Astrocyte (in vitro differentiated cells and primary cell): ENCODE measurements around the gene SMAP1. TPM values are rescaled to one million over a fixed set of nuclear protein-coding genes. Genes with fewer than 3 reads are reported as not detected.

Source experiments
- DNase-seq: peaks from one replicate; pipeline ENCODE4 v3.0.0-alpha.2; 2010; ENCODE audit warnings: low read depth
- FAIRE-seq: peaks from 2 replicates; lab custom pipeline; 2011; peaks lifted over from hg19 to GRCh38; lab: Jason Lieb, UNC
- H2AFZ ChIP-seq: 2 replicates; pipeline ENCODE4 v1.6.0; 2012; ENCODE audit warnings: low read depth, low read length, inconsistent platforms
- H3K27ac ChIP-seq: 2 replicates; pipeline ENCODE4 v1.5.1; 2011; ENCODE audit warnings: low read depth, low read length, inconsistent platforms
- H3K27me3 ChIP-seq: 2 replicates; pipeline ENCODE4 v1.6.0; 2011; ENCODE audit warnings: low read length, inconsistent platforms; ENCODE audit not compliant: insufficient read depth
- H3K36me3 ChIP-seq: 2 replicates; pipeline ENCODE4 v1.5.1; 2011; ENCODE audit warnings: low read length, inconsistent platforms; ENCODE audit not compliant: insufficient read depth
- H3K4me1 ChIP-seq: 2 replicates; pipeline ENCODE4 v1.5.1; 2011; ENCODE audit warnings: low read length, inconsistent platforms; ENCODE audit not compliant: insufficient read depth
- H3K4me2 ChIP-seq: 2 replicates; pipeline ENCODE4 v1.6.0; 2012; ENCODE audit warnings: low read length, inconsistent platforms
- H3K4me3 ChIP-seq: 2 replicates; pipeline ENCODE4 v1.5.1; 2011; ENCODE audit warnings: low read depth, mild to moderate bottlenecking, low read length, inconsistent platforms; ENCODE audit not compliant: insufficient read depth
- H3K79me2 ChIP-seq: 2 replicates; pipeline ENCODE4 v1.6.0; 2012; ENCODE audit warnings: mild to moderate bottlenecking, low read length, inconsistent platforms; ENCODE audit not compliant: insufficient read depth
- H3K9ac ChIP-seq: 2 replicates; pipeline ENCODE4 v1.6.0; 2012; ENCODE audit warnings: mild to moderate bottlenecking, low read length, inconsistent platforms
- H3K9me3 ChIP-seq: 2 replicates; pipeline ENCODE4 v1.5.1; 2012; ENCODE audit warnings: low read depth, mild to moderate bottlenecking, low read length, inconsistent platforms; ENCODE audit not compliant: insufficient read depth
- H4K20me1 ChIP-seq: 2 replicates; pipeline ENCODE4 v1.6.0; 2012; ENCODE audit warnings: low read length, inconsistent platforms; ENCODE audit not compliant: insufficient read depth
- H3K27ac Mint-ChIP-seq: one replicate; pipeline ENCODE4 v1.8.0; 2021; ENCODE audit warnings: mild to moderate bottlenecking, mixed read lengths; ENCODE audit not compliant: unreplicated experiment
- H3K27me3 Mint-ChIP-seq: one replicate; pipeline ENCODE4 v1.8.0; 2021; ENCODE audit warnings: low read depth, mixed read lengths; ENCODE audit not compliant: unreplicated experiment
- H3K36me3 Mint-ChIP-seq: one replicate; pipeline ENCODE4 v1.8.0; 2021; ENCODE audit warnings: low read depth, mixed read lengths; ENCODE audit not compliant: unreplicated experiment
- H3K4me1 Mint-ChIP-seq: one replicate; pipeline ENCODE4 v1.8.0; 2021; ENCODE audit warnings: low read depth, mixed read lengths; ENCODE audit not compliant: unreplicated experiment
- H3K4me3 Mint-ChIP-seq: one replicate; pipeline ENCODE4 v1.8.0; 2021; ENCODE audit warnings: mild to moderate bottlenecking, moderate library complexity, mixed read lengths; ENCODE audit not compliant: unreplicated experiment
- H3K9me3 Mint-ChIP-seq: one replicate; pipeline ENCODE4 v1.8.0; 2021; ENCODE audit warnings: mild to moderate bottlenecking, mixed read lengths; ENCODE audit not compliant: unreplicated experiment
- CTCF ChIP-seq: IDR thresholded peaks from 2 replicates; pipeline ENCODE4 v1.5.1; 2011; ENCODE audit warnings: low read depth, mild to moderate bottlenecking, inconsistent platforms, low read length, moderate library complexity; ENCODE audit not compliant: insufficient read depth
- EZH2 ChIP-seq: IDR thresholded peaks from 2 replicates; pipeline ENCODE4 v1.6.1; 2012; ENCODE audit warnings: mild to moderate bottlenecking, low read length, inconsistent platforms; ENCODE audit not compliant: insufficient read depth
- total RNA-seq: library from RNA; stranded (reverse); gene quantifications from 2 replicates; pipeline ENCODE4 v1.2.1, GENCODE V29; 2021

The SMAP1 gene
- total RNA-seq, 1 donor from 2014 or later: 27.3 TPM

DNA sequence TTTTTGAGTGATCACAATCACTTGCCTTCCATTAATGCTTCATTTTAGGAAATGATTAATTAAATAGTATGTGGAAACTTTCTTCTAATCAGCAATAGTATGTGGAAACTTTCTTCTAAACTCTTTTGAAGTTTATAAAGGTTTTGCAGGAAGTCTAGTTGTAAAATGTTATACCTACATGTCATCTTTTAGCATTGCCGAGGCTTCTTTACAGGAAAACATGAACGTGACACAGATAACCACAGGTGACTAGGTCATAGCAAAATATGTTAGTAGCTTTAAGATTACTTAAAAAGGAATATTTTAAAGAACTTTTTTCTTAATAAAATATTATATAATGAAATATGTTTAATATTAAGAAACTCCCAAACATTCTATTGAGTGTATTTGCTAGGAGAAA, 56.8 kb downstream of the SMAP1 start:
- H3K36me3 ChIP-seq: no peaks in the 10 kb centered on the region
- FAIRE-seq: no peak
- no peaks in the 10 kb centered on the region for H3K9me3 ChIP-seq
- TF ChIP-seq CTCF: no peak
- no peak for TF ChIP-seq EZH2
- Mint-ChIP-seq H3K4me3 (no peak overlapping the region), H3K27ac (no peak overlapping the region), H3K4me1 (peaks cover 12% of the 10 kb centered on the region), H3K27me3 (no peaks in the 10 kb centered on the region), H3K9me3 (no peaks in the 10 kb centered on the region), H3K36me3 (peaks cover 3% of the 10 kb centered on the region)
- H3K27ac ChIP-seq: no peak overlapping the region
- no peak overlapping the region for H3K4me3 ChIP-seq
- H2AFZ ChIP-seq: no peak overlapping the region
- no peaks in the 10 kb centered on the region for H3K4me1 ChIP-seq
- no peak for DNase-seq
- no peak overlapping the region for H3K9ac ChIP-seq
- peaks cover 4% of the 10 kb centered on the region for H3K79me2 ChIP-seq
- peaks cover 18% of the 10 kb centered on the region for H4K20me1 ChIP-seq
- no peaks in the 10 kb centered on the region for H3K27me3 ChIP-seq
- no peak overlapping the region for H3K4me2 ChIP-seq

GRCh38 chr6:70725817-70726415, 58.2 kb downstream of the SMAP1 start:
- FAIRE-seq (peak; percentile 39), DNase-seq (peak; percentile 3)
- Mint-ChIP-seq H3K36me3 (peaks cover 3% of the 10 kb centered on the region), H3K9me3 (no peaks in the 10 kb centered on the region), H3K4me3 (no peak overlapping the region), H3K27ac (peak overlapping the region; percentile 10), H3K4me1 (peaks cover 12% of the 10 kb centered on the region), H3K27me3 (no peaks in the 10 kb centered on the region)
- Histone ChIP-seq H3K9ac (no peak overlapping the region), H3K4me1 (no peaks in the 10 kb centered on the region), H4K20me1 (peaks cover 23% of the 10 kb centered on the region), H3K27me3 (no peaks in the 10 kb centered on the region), H3K27ac (no peak overlapping the region), H3K79me2 (peaks cover 4% of the 10 kb centered on the region), H3K36me3 (no peaks in the 10 kb centered on the region), H3K4me3 (no peak overlapping the region), H3K4me2 (no peak overlapping the region), H3K9me3 (no peaks in the 10 kb centered on the region), H2AFZ (no peak overlapping the region)
- TF ChIP-seq CTCF (no peak), EZH2 (no peak)

- no peak for FAIRE-seq
- no peaks in the 10 kb centered on the region for H3K4me1 Mint-ChIP-seq
- no peak overlapping the region for H2AFZ ChIP-seq
- H3K4me2 ChIP-seq: no peak overlapping the region
- no peak overlapping the region for H3K4me3 ChIP-seq
- H3K27me3 Mint-ChIP-seq: no peaks in the 10 kb centered on the region
- no peaks in the 10 kb centered on the region for H3K79me2 ChIP-seq
- no peak overlapping the region for H3K4me3 Mint-ChIP-seq
- H4K20me1 ChIP-seq: peaks cover 7% of the 10 kb centered on the region
- TF ChIP-seq CTCF (no peak), EZH2 (no peak)
- no peaks in the 10 kb centered on the region for H3K4me1 ChIP-seq
- H3K36me3 ChIP-seq: no peaks in the 10 kb centered on the region
- no peak overlapping the region for H3K27ac ChIP-seq
- no peaks in the 10 kb centered on the region for H3K9me3 ChIP-seq
- no peak overlapping the region for H3K27ac Mint-ChIP-seq
- H3K27me3 ChIP-seq: no peaks in the 10 kb centered on the region
- no peak overlapping the region for H3K9ac ChIP-seq
- no peaks in the 10 kb centered on the region for H3K9me3 Mint-ChIP-seq
- no peak for DNase-seq
- peaks cover 7% of the 10 kb centered on the region for H3K36me3 Mint-ChIP-seq
Measured at GRCh38 chr6:70734381-70734780, 66.7 kb downstream of the SMAP1 start.
